HS-27A (cell line): ENCODE measurements around the gene G6PC1.
"Not testable (repeated sequence)": the region's sequence is repeated elsewhere in the genome, so short reads cannot be mapped to it uniquely, and the experiment has no call there.

ENCODE experiments used
- DNase-seq: peaks from one replicate; pipeline ENCODE4 v3.0.0-alpha.2; 2012; ENCODE audit warnings: low read depth, missing footprints

The G6PC1 gene

GRCh38 chr17:42901535-42902229, 1.1 kb downstream of the G6PC1 start:
- DNase-seq = no peak

- no peak for DNase-seq
These were observed 3.5 kb downstream of the G6PC1 start for GRCh38 chr17:42904110-42904469.

GRCh38 chr17:42906772-42907446, 6.3 kb downstream of the G6PC1 start:
- DNase-seq = no peak

GRCh38 chr17:42908872-42909700, 8.5 kb downstream of the G6PC1 start:
- DNase-seq = no peak

- DNase-seq = no peak
These were observed 12.9 kb downstream of the G6PC1 start for GRCh38 chr17:42913522-42913921.

GRCh38 chr17:42913981-42914617, 13.5 kb downstream of the G6PC1 start:
- DNase-seq = no peak

- not testable (repeated sequence) for DNase-seq
These were observed 14.7 kb downstream of the G6PC1 start for GRCh38 chr17:42915288-42915687.

GRCh38 chr17:42916388-42917235, 16.0 kb downstream of the G6PC1 start:
- not testable (repeated sequence) for DNase-seq

GRCh38 chr17:42917236-42917603, 16.6 kb downstream of the G6PC1 start:
- DNase-seq = no peak

- DNase-seq = no peak
These were observed 18.4 kb downstream of the G6PC1 start for GRCh38 chr17:42918902-42919521.

GRCh38 chr17:42919522-42920077, 19.0 kb downstream of the G6PC1 start:
- DNase-seq = not testable (repeated sequence)

GRCh38 chr17:42920106-42920900, 19.7 kb downstream of the G6PC1 start:
- DNase-seq = no peak

GRCh38 chr17:42920922-42921321, 20.3 kb downstream of the G6PC1 start:
- no peak for DNase-seq

GRCh38 chr17:42922294-42922693, 21.7 kb downstream of the G6PC1 start:
- no peak for DNase-seq

GRCh38 chr17:42923472-42923871, 22.9 kb downstream of the G6PC1 start:
- not testable (repeated sequence) for DNase-seq

GRCh38 chr17:42924891-42925290, 24.3 kb downstream of the G6PC1 start:
- no peak for DNase-seq

GRCh38 chr17:42928714-42929496, 28.3 kb downstream of the G6PC1 start:
- no peak for DNase-seq

- no peak for DNase-seq
These were observed 28.9 kb downstream of the G6PC1 start for GRCh38 chr17:42929497-42929844.
